Coronary artery (tissue), 2 donors: ENCODE data around the gene GPRC5C.
A peak's percentile ranks its signal among the peaks of the same experiment; 100 is the strongest.

Source experiments
- DNase-seq: peaks from one replicate; pipeline ENCODE4 v3.0.0-alpha.2; 2017; ENCODE audit warnings: low spot score
- H3K27ac ChIP-seq, 2 donors: fragments of 200-600 bp; sonication (generic); one replicate each; pipeline ENCODE4 v1.5.1; 2016 to 2019
- H3K4me3 ChIP-seq: fragments of 200-600 bp; sonication (generic); 2 replicates; pipeline ENCODE4 v1.5.1; 2016; ENCODE audit warnings: mild to moderate bottlenecking, moderate library complexity
- CTCF ChIP-seq: fragments of 200-600 bp; sonication (generic); IDR thresholded peaks from one replicate; pipeline ENCODE4 v1.5.1; 2019; ENCODE audit warnings: antibody characterized with exemption

Gene GPRC5C

GRCh38 chr17:74417178-74418045, 14.5 kb upstream of the GPRC5C start:
- Histone ChIP-seq H3K27ac (no peak overlapping the region), H3K4me3 (no peak overlapping the region)
- no peak for TF ChIP-seq CTCF
- no peak for DNase-seq

GRCh38 chr17:74419928-74420411, 11.9 kb upstream of the GPRC5C start:
- no peak for TF ChIP-seq CTCF
- no peak overlapping the region for H3K27ac ChIP-seq
- no peak for DNase-seq
- H3K4me3 ChIP-seq: no peak overlapping the region

- no peak for TF ChIP-seq CTCF
- DNase-seq: no peak
- peak overlapping the region; percentile 49 to 51 for H3K27ac ChIP-seq
- no peak overlapping the region for H3K4me3 ChIP-seq
These were observed 7.8 kb upstream of the GPRC5C start for GRCh38 chr17:74424117-74424516.

GRCh38 chr17:74424657-74425056, 7.2 kb upstream of the GPRC5C start:
- DNase-seq: no peak
- Histone ChIP-seq H3K27ac (peak overlapping the region; percentile 49 to 51), H3K4me3 (no peak overlapping the region)
- TF ChIP-seq CTCF: no peak

GRCh38 chr17:74426551-74427047, 5.3 kb upstream of the GPRC5C start:
- no peak for TF ChIP-seq CTCF
- DNase-seq: no peak
- H3K27ac ChIP-seq: peak overlapping the region; percentile 74 to 98
- no peak overlapping the region for H3K4me3 ChIP-seq

GRCh38 chr17:74427048-74427762, 4.7 kb upstream of the GPRC5C start:
- TF ChIP-seq CTCF: no peak
- Histone ChIP-seq H3K4me3 (no peak overlapping the region), H3K27ac (peak overlapping the region; percentile 74 to 98)
- no peak for DNase-seq
